ENCODE measurements around the gene FKBP1B.

Gene FKBP1B

DNA sequence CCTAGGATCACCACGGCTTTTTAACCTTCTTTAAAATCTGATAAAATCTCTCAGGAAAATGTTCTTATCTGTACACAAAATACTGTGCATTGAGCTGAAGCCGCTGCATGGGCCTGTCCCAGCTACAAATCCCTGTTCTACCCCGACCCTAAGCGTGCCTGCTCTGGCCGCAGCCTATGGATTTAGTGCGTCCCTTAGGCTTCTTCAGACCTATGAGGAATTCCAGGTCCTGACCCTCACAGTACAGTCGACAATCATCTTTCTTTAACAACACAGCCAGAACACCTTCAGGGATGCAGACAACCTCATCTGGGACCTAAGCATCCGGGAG lies 1.9 kb upstream of the FKBP1B start:
- DNase-seq (no peak), ATAC-seq (ENCODE audit: insufficient read depth, low read depth) (peak; percentile 10; the same call in 2 of the 3 replicates)
- TF ChIP-seq, protein P1, sequence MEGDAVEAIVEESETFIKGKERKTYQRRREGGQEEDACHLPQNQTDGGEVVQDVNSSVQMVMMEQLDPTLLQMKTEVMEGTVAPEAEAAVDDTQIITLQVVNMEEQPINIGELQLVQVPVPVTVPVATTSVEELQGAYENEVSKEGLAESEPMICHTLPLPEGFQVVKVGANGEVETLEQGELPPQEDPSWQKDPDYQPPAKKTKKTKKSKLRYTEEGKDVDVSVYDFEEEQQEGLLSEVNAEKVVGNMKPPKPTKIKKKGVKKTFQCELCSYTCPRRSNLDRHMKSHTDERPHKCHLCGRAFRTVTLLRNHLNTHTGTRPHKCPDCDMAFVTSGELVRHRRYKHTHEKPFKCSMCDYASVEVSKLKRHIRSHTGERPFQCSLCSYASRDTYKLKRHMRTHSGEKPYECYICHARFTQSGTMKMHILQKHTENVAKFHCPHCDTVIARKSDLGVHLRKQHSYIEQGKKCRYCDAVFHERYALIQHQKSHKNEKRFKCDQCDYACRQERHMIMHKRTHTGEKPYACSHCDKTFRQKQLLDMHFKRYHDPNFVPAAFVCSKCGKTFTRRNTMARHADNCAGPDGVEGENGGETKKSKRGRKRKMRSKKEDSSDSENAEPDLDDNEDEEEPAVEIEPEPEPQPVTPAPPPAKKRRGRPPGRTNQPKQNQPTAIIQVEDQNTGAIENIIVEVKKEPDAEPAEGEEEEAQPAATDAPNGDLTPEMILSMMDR (IDR thresholded peaks at IDR 0.05; ENCODE audit: borderline replicate concordance, extremely low read depth, low read length, poor library complexity, severe bottlenecking): no peak
- no peak for TF ChIP-seq EZH2 (IDR thresholded peaks at IDR 0.05; ENCODE audit: borderline replicate concordance, low read depth, low read length, severe bottlenecking)
- H3K27me3 ChIP-seq (ENCODE audit: insufficient read depth, low read length, poor library complexity): no peaks in the 10 kb centered on the region
- H3K4me3 ChIP-seq (ENCODE audit: low read depth in 1 of 2, low read length in 2 of 2): peak overlapping the region in 1 of 2 experiments; percentile 45; a peak in 2 of 4 replicates
- H2AFZ ChIP-seq (ENCODE audit: low read depth, low read length): peak overlapping the region; percentile 73
- H3K4me2 ChIP-seq (ENCODE audit: insufficient read depth, low read length): peak overlapping the region; percentile 61
- H3K9ac ChIP-seq (ENCODE audit: low read depth, low read length): peak overlapping the region; percentile 48
- no peaks in the 10 kb centered on the region for H3K9me3 ChIP-seq (ENCODE audit: insufficient read depth, low read length, severe bottlenecking)
- H3K4me1 ChIP-seq (ENCODE audit: insufficient read depth, low read length): peaks cover 29% of the 10 kb centered on the region
- H3K79me2 ChIP-seq (ENCODE audit: insufficient read depth, low read length): peaks cover 43% of the 10 kb centered on the region
- no peaks in the 10 kb centered on the region for H3K36me3 ChIP-seq (ENCODE audit: insufficient read depth, low read length)
- peak overlapping the region; percentile 66 for H3K27ac ChIP-seq (ENCODE audit: low read length)
- 0 out of 2 replicates have a peak, but pooled peaks cover 3% of the 10 kb centered on the region for H4K20me1 ChIP-seq (ENCODE audit: insufficient read depth, low read length)

DNA sequence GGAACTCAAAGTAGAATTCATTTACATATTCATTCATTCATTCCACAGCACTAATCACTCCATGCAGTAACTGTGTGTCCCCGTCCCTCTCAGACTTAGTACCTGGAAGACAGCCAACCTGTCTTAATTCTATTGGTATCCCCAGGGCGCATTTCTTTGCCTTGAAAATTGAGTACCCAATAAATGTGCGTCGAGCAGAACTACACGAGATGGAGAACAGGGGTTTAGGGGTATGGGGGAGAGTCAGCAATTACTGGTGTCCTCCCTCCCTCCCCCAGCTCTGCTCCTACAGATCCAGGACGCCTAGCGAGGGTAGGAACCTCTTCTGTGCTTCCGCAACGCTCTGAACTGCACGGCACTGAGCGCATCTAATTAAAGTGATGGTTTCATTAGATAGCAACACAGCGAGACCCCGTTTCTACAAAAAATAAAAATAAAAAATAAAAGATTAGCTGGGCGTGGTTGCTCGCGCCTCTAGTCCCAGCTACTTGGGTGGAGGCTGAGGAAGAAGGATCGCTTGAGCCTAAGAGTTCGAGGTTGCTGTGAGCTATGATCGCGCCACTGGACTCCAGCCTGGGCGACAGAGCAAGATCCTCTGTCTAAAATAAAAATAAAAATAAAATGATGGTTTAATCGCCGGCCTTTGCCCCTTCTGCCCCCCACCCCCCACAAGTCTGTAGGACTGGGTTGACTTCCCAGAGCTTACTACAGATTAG lies 614 bp upstream of the FKBP1B start:
- H2AFZ ChIP-seq (ENCODE audit: low read depth, low read length): peak overlapping the region; percentile 51

DNA sequence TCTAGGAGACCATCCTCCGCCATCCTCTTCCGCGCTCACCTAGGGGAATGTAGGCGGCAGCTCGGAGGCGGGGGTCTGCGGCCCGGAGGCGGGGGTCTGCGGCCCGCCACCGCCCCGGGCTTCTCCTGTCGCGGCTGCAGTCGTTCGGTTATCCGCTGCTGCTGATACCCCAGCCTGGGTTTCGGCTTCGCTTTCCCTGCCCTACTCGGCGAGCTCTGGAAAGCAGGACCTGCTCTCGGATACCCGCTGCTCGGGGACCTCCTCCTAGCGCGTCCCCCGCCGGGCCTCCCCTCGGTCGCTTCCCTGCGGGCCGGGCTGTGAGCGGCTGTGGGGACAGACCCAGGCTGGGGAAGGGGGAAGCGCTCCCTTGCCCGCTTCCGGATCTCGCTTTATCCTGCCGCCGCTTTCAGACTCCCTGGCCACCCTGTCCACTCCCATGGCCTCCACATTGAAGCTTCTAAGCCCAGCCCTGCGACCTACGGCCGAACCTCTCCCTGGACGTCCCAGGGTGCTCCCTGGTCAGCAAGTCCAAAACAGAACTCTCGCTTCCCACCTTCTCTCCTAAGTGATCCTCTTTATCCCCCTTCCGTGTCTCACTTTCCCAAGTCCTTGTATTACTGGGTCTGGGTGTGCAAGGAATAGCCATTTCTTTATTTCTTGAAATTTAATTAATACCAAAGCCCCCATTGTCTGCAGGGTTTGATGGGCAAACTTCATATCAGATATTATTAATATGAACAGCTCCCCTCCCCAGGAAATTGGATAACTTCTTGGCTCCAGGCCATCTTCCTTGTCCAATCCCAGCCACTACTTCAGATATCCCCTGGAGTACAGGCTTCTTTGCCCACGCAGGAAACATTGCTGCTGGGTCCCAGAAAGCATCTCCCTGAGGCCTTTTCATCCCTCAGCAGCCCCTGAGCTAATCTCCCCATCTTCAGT lies 769 bp downstream of the FKBP1B start:
- ATAC-seq (ENCODE audit: insufficient read depth, low read depth): no peak
- TF ChIP-seq EZH2 (IDR thresholded peaks at IDR 0.05; ENCODE audit: borderline replicate concordance, low read depth, low read length, severe bottlenecking): no peak
- TF ChIP-seq, protein P1 (IDR thresholded peaks at IDR 0.05; ENCODE audit: borderline replicate concordance, extremely low read depth, low read length, poor library complexity, severe bottlenecking): no peak

More for the DNA sequence above, 614 bp upstream of the FKBP1B start:
- ATAC-seq (ENCODE audit: insufficient read depth, low read depth): no peak
- Histone ChIP-seq H4K20me1 (ENCODE audit: insufficient read depth, low read length) (0 out of 2 replicates have a peak, but pooled peaks cover 3% of the 10 kb centered on the region), H3K9me3 (ENCODE audit: insufficient read depth, low read length, severe bottlenecking) (no peaks in the 10 kb centered on the region), H3K4me1 (ENCODE audit: insufficient read depth, low read length) (peaks cover 29% of the 10 kb centered on the region), H3K27me3 (ENCODE audit: insufficient read depth, low read length, poor library complexity) (no peaks in the 10 kb centered on the region), H3K27ac (ENCODE audit: low read length) (no peak overlapping the region), H3K36me3 (ENCODE audit: insufficient read depth, low read length) (no peaks in the 10 kb centered on the region), H3K9ac (ENCODE audit: low read depth, low read length) (peak overlapping the region; percentile 40), H3K4me2 (ENCODE audit: insufficient read depth, low read length) (peak overlapping the region; percentile 63), H3K79me2 (ENCODE audit: insufficient read depth, low read length) (peaks cover 32% of the 10 kb centered on the region), H3K4me3 (ENCODE audit: low read depth in 1 of 2, low read length in 2 of 2) (peak overlapping the region in 1 of 2 experiments; percentile 51; a peak in 3 of 4 replicates)
- TF ChIP-seq, protein P1 (IDR thresholded peaks at IDR 0.05; ENCODE audit: borderline replicate concordance, extremely low read depth, low read length, poor library complexity, severe bottlenecking): no peak
- no peak for TF ChIP-seq EZH2 (IDR thresholded peaks at IDR 0.05; ENCODE audit: borderline replicate concordance, low read depth, low read length, severe bottlenecking)
- DNase-seq: no peak

More for the DNA sequence above, 769 bp downstream of the FKBP1B start:
- Histone ChIP-seq H3K27me3 (ENCODE audit: insufficient read depth, low read length, poor library complexity) (no peaks in the 10 kb centered on the region), H4K20me1 (ENCODE audit: insufficient read depth, low read length) (no peaks in the 10 kb centered on the region), H3K9me3 (ENCODE audit: insufficient read depth, low read length, severe bottlenecking) (no peaks in the 10 kb centered on the region), H3K9ac (ENCODE audit: low read depth, low read length) (no peak overlapping the region; the same call in 1 of the 2 replicates), H3K27ac (ENCODE audit: low read length) (no peak overlapping the region), H3K4me1 (ENCODE audit: insufficient read depth, low read length) (peaks cover 24% of the 10 kb centered on the region), H3K36me3 (ENCODE audit: insufficient read depth, low read length) (no peaks in the 10 kb centered on the region), H3K79me2 (ENCODE audit: insufficient read depth, low read length) (peaks cover 18% of the 10 kb centered on the region), H2AFZ (ENCODE audit: low read depth, low read length) (no peak overlapping the region; the same call in 1 of the 2 replicates), H3K4me2 (ENCODE audit: insufficient read depth, low read length) (peak overlapping the region; percentile 63), H3K4me3 (ENCODE audit: low read depth in 1 of 2, low read length in 2 of 2) (peak overlapping the region in 1 of 2 experiments; percentile 51; a peak in 2 of 4 replicates)
- DNase-seq: no peak

Data from DND-41 (cell line).